Measurements from ENCODE around the gene DDX31.
"Not testable (repeated sequence)": the region's sequence is repeated elsewhere in the genome, so short reads cannot be mapped to it uniquely, and the experiment has no call there.

DDX31 gene
- total RNA-seq: 30.0 reads per million, percentile 56 among the genes with 10 or more reads in this experiment

DNA sequence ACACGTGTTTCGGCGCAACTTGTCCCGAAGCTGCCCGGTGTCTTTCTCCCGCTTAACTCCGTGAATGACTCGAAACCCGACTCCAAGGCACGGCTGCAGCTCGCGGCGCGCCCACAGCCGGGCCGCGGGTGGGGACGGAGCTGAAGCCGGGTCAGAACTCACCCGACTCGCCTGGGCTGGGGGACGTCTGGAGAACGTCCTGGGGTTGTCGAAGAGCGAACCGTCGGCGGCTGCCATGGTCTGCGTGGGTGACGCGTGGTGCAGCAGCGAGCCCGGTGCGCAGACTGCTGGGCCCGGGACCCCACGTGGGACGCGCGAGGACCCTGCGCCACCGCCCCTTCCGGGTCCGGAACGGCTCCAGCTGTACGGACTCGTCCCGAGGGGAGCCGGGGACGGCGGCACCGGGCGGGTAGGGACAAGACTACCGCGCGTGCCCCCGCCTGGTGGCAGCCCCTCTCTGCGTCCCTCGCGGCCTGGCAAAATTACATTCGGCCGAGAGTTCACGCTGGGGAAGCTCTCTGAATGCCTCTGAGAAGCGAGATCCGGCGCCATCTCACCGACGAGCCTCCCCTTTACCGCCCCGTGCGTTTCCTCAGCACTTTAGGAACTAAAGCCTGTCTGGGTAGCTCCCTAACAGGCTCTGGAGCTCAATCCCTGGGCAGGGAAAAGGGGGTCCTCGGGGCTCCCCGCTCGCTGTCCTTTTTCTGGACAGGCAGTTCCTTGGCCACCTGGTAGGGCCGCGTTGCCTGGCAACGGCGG is at the start of gene DDX31:
TSS of gene DDX31 (minus strand) at position 286 of the 759 bp plus-strand sequence. CDS start at position 237, 49 bp downstream.
- peak; percentile 86 for DNase-seq

GRCh38 chr9:132718381-132718928 is 48.7 kb upstream of the DDX31 start:
- not testable (repeated sequence) for DNase-seq

- no peak for DNase-seq
Observed at GRCh38 chr9:132717326-132717945, 47.7 kb upstream of the DDX31 start.

- no peak for DNase-seq
Observed at GRCh38 chr9:132716007-132716406, 46.2 kb upstream of the DDX31 start.

DNA sequence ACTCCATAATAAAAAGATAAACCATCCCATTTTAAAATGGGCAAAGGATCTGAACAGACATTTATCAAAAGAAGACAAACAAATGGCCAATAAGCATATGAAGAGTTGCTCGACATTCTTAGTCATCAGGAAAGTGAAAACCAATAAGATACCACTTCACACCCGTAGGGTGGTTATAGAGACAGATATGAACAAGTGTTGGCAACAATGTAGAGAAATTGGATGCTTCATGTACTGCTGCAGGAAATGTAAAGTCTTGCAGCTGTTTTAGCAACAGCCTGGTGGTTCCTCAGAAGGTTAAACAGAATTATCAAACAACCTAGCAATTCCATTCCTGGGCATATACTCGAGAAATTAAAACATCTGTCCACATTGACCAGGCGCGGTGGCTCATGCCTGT is 43.0 kb upstream of the DDX31 start:
- no peak for DNase-seq

DNA sequence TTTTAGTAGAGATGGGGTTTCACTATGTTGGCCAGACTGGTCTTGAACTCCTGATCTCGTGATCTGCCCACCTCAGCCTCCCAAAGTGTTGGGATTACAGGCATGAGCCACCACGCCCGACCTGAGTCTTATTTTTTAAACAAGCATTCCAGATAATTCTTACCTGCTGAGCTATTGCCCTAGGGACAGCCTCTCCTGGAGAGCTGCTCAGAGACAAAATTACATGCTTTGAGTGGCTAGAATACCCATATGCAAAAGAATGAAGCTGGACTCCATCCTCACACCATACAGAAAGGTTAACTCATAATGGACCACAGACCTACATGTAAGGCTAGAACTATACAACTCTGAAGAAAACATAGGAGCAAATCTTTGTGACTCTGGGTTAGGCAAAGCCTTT is 42.1 kb upstream of the DDX31 start:
- no peak for DNase-seq

- DNase-seq: not testable (repeated sequence)
Observed at GRCh38 chr9:132711152-132711551, 41.4 kb upstream of the DDX31 start.

GRCh38 chr9:132710333-132710732 is 40.5 kb upstream of the DDX31 start:
- no peak for DNase-seq

DNA sequence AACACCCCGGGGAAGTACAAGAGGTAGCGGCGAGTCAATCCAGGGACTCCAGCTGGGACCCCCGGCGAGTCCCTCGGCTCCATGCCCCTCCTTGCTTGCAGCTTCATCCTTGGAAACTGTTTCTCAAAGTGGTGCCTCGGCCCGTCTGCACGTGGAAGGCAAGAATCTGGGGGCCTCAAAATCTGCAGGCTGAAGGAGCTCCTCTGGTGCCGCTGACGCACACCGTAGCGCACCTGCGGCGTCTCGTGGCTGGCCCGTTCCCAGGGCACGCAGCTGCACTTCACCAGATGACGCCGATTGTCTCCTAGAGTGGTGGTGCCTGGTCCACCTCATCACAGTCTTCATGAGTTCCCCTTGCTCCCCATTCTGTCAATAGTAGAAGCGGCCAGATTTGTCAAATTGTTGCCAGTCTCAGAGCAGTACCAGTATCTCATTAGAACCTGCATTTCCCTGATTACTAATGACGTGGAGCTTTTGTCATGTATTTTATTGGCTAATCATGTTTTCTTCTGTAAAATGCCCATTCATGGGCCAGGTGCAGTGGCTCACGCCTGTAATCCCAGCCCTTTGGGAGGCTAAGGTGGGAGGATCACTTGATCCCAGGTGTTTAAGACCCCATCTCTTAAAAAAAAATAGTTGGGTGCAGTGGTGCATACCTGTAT is 39.1 kb upstream of the DDX31 start:
- no peak for DNase-seq

- no peak for DNase-seq
Observed at GRCh38 chr9:132708239-132708638, 38.5 kb upstream of the DDX31 start.

GRCh38 chr9:132703336-132703735 is 33.6 kb upstream of the DDX31 start:
- no peak for DNase-seq

- no peak for DNase-seq
Observed at GRCh38 chr9:132702254-132702653, 32.5 kb upstream of the DDX31 start.

DNA sequence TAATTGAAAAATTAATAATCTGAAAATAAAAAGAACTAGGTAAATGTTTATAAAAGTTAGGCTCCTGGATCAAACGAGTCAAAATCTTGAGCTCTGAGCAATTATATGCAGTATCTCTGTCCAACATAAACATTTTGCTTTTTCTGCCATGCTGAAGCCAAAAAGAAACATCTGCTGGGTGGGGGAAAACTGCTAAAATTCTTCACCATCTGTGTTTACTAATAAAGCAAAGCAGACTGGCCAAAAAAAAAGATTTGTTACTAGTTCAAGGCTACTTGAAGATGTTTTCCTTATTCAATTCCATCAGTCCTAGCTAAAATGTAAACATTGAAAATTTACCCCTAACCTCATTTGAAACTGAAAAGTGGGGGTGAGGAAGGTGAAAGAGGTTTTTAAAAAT is 30.2 kb upstream of the DDX31 start:
- DNase-seq: no peak

GRCh38 chr9:132698989-132699388 is 29.2 kb upstream of the DDX31 start:
- DNase-seq: no peak

GRCh38 chr9:132697230-132697629 is 27.4 kb upstream of the DDX31 start:
- DNase-seq: no peak

GRCh38 chr9:132694144-132694543 is 24.4 kb upstream of the DDX31 start:
- no peak for DNase-seq

GRCh38 chr9:132690696-132691095 is 20.9 kb upstream of the DDX31 start:
- no peak for DNase-seq

- DNase-seq: no peak
Observed at GRCh38 chr9:132683873-132684272, 14.1 kb upstream of the DDX31 start.

DNA sequence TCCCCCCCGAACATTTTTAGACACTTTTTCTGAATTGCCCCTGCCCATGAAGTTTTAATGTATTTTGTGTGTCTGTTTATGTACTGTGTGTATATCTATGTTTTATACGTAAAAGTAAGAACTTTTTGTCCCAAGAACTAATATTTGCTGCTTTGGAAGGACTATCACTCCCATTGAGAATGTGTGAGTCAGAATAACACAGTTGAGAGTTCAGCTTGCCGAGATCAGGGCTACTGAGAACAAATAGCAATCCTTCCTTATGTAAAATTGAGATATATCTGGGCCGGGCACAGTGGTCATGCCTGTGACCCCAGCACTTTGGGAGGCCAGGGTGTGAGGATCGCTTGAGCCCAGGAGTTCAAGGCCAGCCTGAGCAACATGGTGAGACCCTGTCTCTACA is 11.8 kb upstream of the DDX31 start:
- no peak for DNase-seq

GRCh38 chr9:132679946-132680625 is 10.3 kb upstream of the DDX31 start:
- no peak for DNase-seq

DNA sequence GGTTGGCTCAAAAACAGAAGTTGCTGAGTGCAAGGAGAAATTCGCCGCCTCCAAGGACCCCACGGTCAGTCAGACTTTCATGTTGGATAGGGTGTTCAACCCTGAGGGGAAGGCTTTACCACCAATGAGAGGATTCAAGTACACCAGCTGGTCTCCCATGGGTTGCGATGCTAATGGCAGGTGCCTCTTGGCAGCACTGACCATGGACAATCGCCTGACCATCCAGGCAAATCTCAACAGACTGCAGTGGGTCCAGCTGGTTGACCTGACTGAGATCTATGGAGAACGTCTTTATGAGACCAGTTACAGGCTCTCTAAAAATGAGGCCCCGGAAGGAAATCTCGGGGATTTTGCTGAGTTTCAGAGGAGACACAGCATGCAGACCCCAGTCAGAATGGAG is 8.2 kb upstream of the DDX31 start:
- no peak for DNase-seq

- no peak for DNase-seq
Observed at GRCh38 chr9:132674485-132674884, 4.7 kb upstream of the DDX31 start.

- no peak for DNase-seq
Observed at GRCh38 chr9:132673355-132673754, 3.6 kb upstream of the DDX31 start.
